Stimulated activated CD4-positive, alpha-beta T cell treated with anti-CD3 and anti-CD28 coated beads, TNF-alpha, amount 100 ng/mL, for 24 hours (primary cell): ENCODE results near the gene SMARCE1.

Experiments used
- DNase-seq, 3 experiments: peaks; one replicate each; pipeline ENCODE4 v3.0.0-alpha.2; 2020; ENCODE audit warnings: low read depth in 3 of 3

Gene SMARCE1

GRCh38 chr17:40645943-40646342, 1.7 kb downstream of the SMARCE1 start:
- no peak for DNase-seq

- no peak for DNase-seq
Measured at GRCh38 chr17:40645291-40645690, 2.3 kb downstream of the SMARCE1 start.

- DNase-seq = no peak
Measured at GRCh38 chr17:40637931-40638330, 9.7 kb downstream of the SMARCE1 start.

- no peak for DNase-seq
Measured at GRCh38 chr17:40633871-40634270, 13.7 kb downstream of the SMARCE1 start.

GRCh38 chr17:40632216-40632615, 15.4 kb downstream of the SMARCE1 start:
- DNase-seq = no peak

GRCh38 chr17:40629842-40630241, 17.8 kb downstream of the SMARCE1 start:
- DNase-seq = no peak

GRCh38 chr17:40625311-40625710, 22.3 kb downstream of the SMARCE1 start:
- no peak for DNase-seq

GRCh38 chr17:40623419-40624210, 24.0 kb downstream of the SMARCE1 start:
- DNase-seq = no peak

GRCh38 chr17:40622509-40622928, 25.1 kb downstream of the SMARCE1 start:
- no peak for DNase-seq

- no peak for DNase-seq
Measured at GRCh38 chr17:40621578-40621977, 26.0 kb downstream of the SMARCE1 start.

- no peak for DNase-seq
Measured at GRCh38 chr17:40621019-40621418, 26.6 kb downstream of the SMARCE1 start.

GRCh38 chr17:40618754-40619625, 28.6 kb downstream of the SMARCE1 start:
- DNase-seq = no peak

GRCh38 chr17:40617678-40618240, 29.9 kb downstream of the SMARCE1 start:
- no peak for DNase-seq

GRCh38 chr17:40616592-40616991, 31.0 kb downstream of the SMARCE1 start:
- no peak for DNase-seq

- DNase-seq = no peak
Measured at GRCh38 chr17:40615841-40616476, 31.7 kb downstream of the SMARCE1 start.

GRCh38 chr17:40615068-40615840, 32.4 kb downstream of the SMARCE1 start:
- no peak for DNase-seq

GRCh38 chr17:40614431-40615067, 33.1 kb downstream of the SMARCE1 start:
- no peak for DNase-seq

GRCh38 chr17:40613467-40614154, 34.0 kb downstream of the SMARCE1 start:
- no peak for DNase-seq

- peak in 1 of 3 experiments; percentile 67 for DNase-seq
Measured at GRCh38 chr17:40612599-40613244, 34.9 kb downstream of the SMARCE1 start.
